GM23248 (cell line): ENCODE data around the gene IL26.

Source experiments
- EZH2 ChIP-seq: fragments of 200-600 bp; sonication (generic); IDR thresholded peaks from 2 replicates; pipeline ENCODE4 v1.6.1; 2018; ENCODE audit warnings: antibody characterized with exemption, mild to moderate bottlenecking; ENCODE audit not compliant: insufficient read depth, poor library complexity, severe bottlenecking
- EZH2phosphoT487 ChIP-seq: fragments of 200-600 bp; sonication (generic); IDR thresholded peaks from 2 replicates; pipeline ENCODE4 v1.6.1; 2018; ENCODE audit warnings: antibody characterized with exemption, moderate library complexity, mild to moderate bottlenecking, low read depth; ENCODE audit not compliant: insufficient read depth

GRCh38 chr12:68272732-68273131 is 47.1 kb upstream of the IL26 start:
- no peak for TF ChIP-seq EZH2
- TF ChIP-seq EZH2phosphoT487, result no peak
